Head of caudate nucleus (tissue), 42 donors: ENCODE data around the gene DYNLRB1.
"Not testable (repeated sequence)": the region's sequence is repeated elsewhere in the genome, so short reads cannot be mapped to it uniquely, and the experiment has no call there.

Experiments
- DNase-seq, 42 donors: peaks; one replicate each; pipeline versions ENCODE4 v3.0.0 to v3.0.0-alpha.2; 2020 to 2021; ENCODE audit warnings: mixed read lengths in 7 of 42
- intact Hi-C: fragments of 100-400 bp; cut with DNase I; formaldehyde crosslinking; loops from one replicate; pipeline ENCODE4 v1.15.0; 2022

DYNLRB1 gene

GRCh38 chr20:34507702-34508413 is 8.4 kb upstream of the DYNLRB1 start:
- DNase-seq: no peak
- intact Hi-C loops: no loop called here

- intact Hi-C loops: loop anchor here (10.0 kb wide), 1 partner anchor 196 kb away; no protein-coding TSS in a partner anchor
- DNase-seq: no peak
Observed at GRCh38 chr20:34510575-34510974, 5.6 kb upstream of the DYNLRB1 start.

GRCh38 chr20:34511891-34512265 is 4.3 kb upstream of the DYNLRB1 start:
- intact Hi-C loops: loop anchor here (10.0 kb wide), 1 partner anchor 197 kb away; no protein-coding TSS in a partner anchor

GRCh38 chr20:34512266-34512954 is 3.8 kb upstream of the DYNLRB1 start:
- DNase-seq: no peak
- intact Hi-C loops: loop anchor here (10.0 kb wide), 1 partner anchor 198 kb away; no protein-coding TSS in a partner anchor

More at GRCh38 chr20:34511891-34512265, 4.3 kb upstream of the DYNLRB1 start:
- no peak for DNase-seq

- intact Hi-C loops: loop anchor here (10.0 kb wide), 1 partner anchor 198 kb away; no protein-coding TSS in a partner anchor
- no peak for DNase-seq
Observed at GRCh38 chr20:34512955-34513419, 3.2 kb upstream of the DYNLRB1 start.

- intact Hi-C loops: loop anchor here (10.0 kb wide), 1 partner anchor 199 kb away; no protein-coding TSS in a partner anchor
Observed at GRCh38 chr20:34514034-34514433, 2.2 kb upstream of the DYNLRB1 start.

GRCh38 chr20:34514897-34515483 is 1.2 kb upstream of the DYNLRB1 start:
- intact Hi-C loops: loop anchor here (10.0 kb wide), 1 partner anchor 200 kb away; no protein-coding TSS in a partner anchor
- DNase-seq: peak in 1 of 42 donors; percentile 23

More at GRCh38 chr20:34514034-34514433, 2.2 kb upstream of the DYNLRB1 start:
- not testable (repeated sequence) for DNase-seq

GRCh38 chr20:34515484-34516246 is 557 bp upstream of the DYNLRB1 start:
- DNase-seq: peak in 41 of 42 donors; percentile 48 to 92 (median 76)
- intact Hi-C loops: loop anchor here (10.0 kb wide), 1 partner anchor 201 kb away; no protein-coding TSS in a partner anchor

GRCh38 chr20:34517114-34517505 is 888 bp downstream of the DYNLRB1 start:
- no peak for DNase-seq
- intact Hi-C loops: loop anchor here (10.0 kb wide), 1 partner anchor 202 kb away; no protein-coding TSS in a partner anchor

GRCh38 chr20:34518863-34519262 is 2.6 kb downstream of the DYNLRB1 start:
- intact Hi-C loops: loop anchor here (10.0 kb wide), 1 partner anchor 204 kb away; no protein-coding TSS in a partner anchor
- peak in 1 of 42 donors; percentile 33 for DNase-seq

GRCh38 chr20:34519841-34520240 is 3.6 kb downstream of the DYNLRB1 start:
- peak in 1 of 42 donors; percentile 35 for DNase-seq
- intact Hi-C loops: loop anchor here (10.0 kb wide), 1 partner anchor 205 kb away; no protein-coding TSS in a partner anchor

GRCh38 chr20:34522969-34523871 is 7.0 kb downstream of the DYNLRB1 start:
- intact Hi-C loops: no loop called here
- DNase-seq: peak in 38 of 42 donors; percentile 43 to 87 (median 62)

GRCh38 chr20:34524426-34524825 is 8.2 kb downstream of the DYNLRB1 start:
- peak in 6 of 42 donors; percentile 17 to 57 (median 40) for DNase-seq
- intact Hi-C loops: no loop called here

GRCh38 chr20:34525342-34525708 is 9.1 kb downstream of the DYNLRB1 start:
- intact Hi-C loops: no loop called here

GRCh38 chr20:34525709-34526416 is 9.6 kb downstream of the DYNLRB1 start:
- peak in 27 of 42 donors; percentile 16 to 74 (median 49) for DNase-seq

More at GRCh38 chr20:34525342-34525708, 9.1 kb downstream of the DYNLRB1 start:
- DNase-seq: peak in 2 of 42 donors; percentile 24 to 39

GRCh38 chr20:34526466-34526865 is 10.2 kb downstream of the DYNLRB1 start:
- intact Hi-C loops: no loop called here

More at GRCh38 chr20:34525709-34526416, 9.6 kb downstream of the DYNLRB1 start:
- intact Hi-C loops: no loop called here

GRCh38 chr20:34527016-34527415 is 10.8 kb downstream of the DYNLRB1 start:
- DNase-seq: peak in 5 of 42 donors; percentile 7 to 33 (median 13)

More at GRCh38 chr20:34526466-34526865, 10.2 kb downstream of the DYNLRB1 start:
- DNase-seq: peak in 3 of 42 donors; percentile 10 to 35 (median 11)

More at GRCh38 chr20:34527016-34527415, 10.8 kb downstream of the DYNLRB1 start:
- intact Hi-C loops: no loop called here
